RWPE1 (cell line): ENCODE data around the gene GPX2.

ENCODE experiments used
- CTCF ChIA-PET: fragments of 350-600 bp; sonication (Branson Sonifier 250); formaldehyde crosslinking; extraction: SDS; loops from one replicate; lab custom pipeline; 2021; lab: Yijun Ruan, JAX
- POLR2A ChIA-PET: fragments of 400-600 bp; formaldehyde crosslinking; extraction: SDS; loops from one replicate; lab custom pipeline; 2020; ENCODE audit warnings: antibody characterized with exemption; ENCODE audit not compliant: low non-redundant PET; lab: Yijun Ruan, JAX
- DNase-seq: peaks from one replicate; pipeline ENCODE4 v3.0.0; 2012; ENCODE audit warnings: low spot score
- H3K27ac ChIP-seq: fragments of 450-650 bp; 2 replicates; pipeline ENCODE4 v1.5.1; 2017
- TF ChIP-seq, protein P1 (sequence below): fragments of 450-650 bp; conservative IDR thresholded peaks from 2 replicates; pipeline ENCODE4 v1.5.1; 2017; ENCODE audit warnings: low read depth, mild to moderate bottlenecking

The GPX2 gene

DNA sequence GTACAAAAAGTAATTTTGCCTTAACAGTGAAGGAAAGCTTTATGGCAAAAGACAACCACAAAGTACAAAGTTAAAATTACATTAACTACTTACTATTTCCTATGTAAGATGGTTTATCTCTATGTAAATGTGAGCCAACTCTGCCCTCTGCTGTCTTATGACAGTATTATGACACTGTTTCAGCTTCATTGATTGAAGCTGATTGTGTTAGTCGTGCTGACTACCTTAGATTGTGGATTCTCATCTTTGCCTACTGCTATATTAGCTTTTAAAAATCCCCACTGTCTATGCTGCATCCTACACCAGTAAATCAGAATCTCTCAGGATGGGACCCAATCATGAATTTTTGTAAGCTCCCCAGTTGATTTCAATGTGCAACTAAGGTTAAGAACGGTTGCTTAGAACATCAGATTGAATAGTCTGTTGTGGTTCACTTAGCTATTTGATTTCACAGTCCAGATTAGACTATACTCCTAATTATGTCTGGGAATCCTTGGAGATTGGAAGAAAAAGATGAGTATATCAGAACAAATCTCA is 50.6 kb downstream of the GPX2 start:
- DNase-seq = peak; percentile 38
- ChIA-PET POLR2A (interaction anchor here (0.6 kb wide), 1 partner anchor 11 kb away, joined by 3 read pairs; no protein-coding TSS in a partner anchor), CTCF (interaction anchor here (0.6 to 3.2 kb wide), 18 partner anchors 8 to 1190 kb away, joined by 3 to 36 read pairs (median 3); partner anchors contain the start of gene SPTB)
- TF ChIP-seq, protein P1, sequence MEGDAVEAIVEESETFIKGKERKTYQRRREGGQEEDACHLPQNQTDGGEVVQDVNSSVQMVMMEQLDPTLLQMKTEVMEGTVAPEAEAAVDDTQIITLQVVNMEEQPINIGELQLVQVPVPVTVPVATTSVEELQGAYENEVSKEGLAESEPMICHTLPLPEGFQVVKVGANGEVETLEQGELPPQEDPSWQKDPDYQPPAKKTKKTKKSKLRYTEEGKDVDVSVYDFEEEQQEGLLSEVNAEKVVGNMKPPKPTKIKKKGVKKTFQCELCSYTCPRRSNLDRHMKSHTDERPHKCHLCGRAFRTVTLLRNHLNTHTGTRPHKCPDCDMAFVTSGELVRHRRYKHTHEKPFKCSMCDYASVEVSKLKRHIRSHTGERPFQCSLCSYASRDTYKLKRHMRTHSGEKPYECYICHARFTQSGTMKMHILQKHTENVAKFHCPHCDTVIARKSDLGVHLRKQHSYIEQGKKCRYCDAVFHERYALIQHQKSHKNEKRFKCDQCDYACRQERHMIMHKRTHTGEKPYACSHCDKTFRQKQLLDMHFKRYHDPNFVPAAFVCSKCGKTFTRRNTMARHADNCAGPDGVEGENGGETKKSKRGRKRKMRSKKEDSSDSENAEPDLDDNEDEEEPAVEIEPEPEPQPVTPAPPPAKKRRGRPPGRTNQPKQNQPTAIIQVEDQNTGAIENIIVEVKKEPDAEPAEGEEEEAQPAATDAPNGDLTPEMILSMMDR = peak; percentile 62
- no peak overlapping the region for H3K27ac ChIP-seq

DNA sequence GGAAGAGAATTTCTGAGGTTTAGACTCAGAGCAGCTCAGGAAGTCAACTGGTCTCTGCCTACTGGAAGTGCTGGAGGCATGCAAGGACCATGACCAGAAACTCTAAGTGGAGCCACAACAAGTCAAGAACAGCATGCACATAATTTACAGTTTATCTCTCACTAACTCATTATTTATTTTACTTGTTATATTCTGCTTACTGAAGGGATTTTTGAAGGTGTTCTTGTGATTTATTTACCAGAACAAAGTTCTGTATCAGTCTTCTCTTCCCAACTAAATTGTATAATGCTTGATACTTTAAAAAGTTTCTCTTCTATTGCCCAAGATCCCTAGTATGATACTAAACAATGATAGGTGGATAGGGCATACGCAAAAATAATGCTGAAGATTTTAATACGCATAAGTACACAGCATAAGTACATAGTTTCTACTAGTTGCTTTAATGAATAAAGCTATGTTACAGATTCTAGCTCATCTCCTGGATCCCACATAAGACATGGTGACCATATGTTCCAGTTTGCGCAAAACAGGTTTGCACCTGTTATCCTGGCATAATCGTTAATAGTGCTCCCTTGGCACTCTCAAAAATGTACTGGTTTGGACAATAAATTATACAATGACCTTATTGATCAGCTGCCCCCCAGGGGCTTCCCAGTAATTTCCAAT is 51.2 kb downstream of the GPX2 start:
- TF ChIP-seq, protein P1 = no peak
- H3K27ac ChIP-seq = no peak overlapping the region
- DNase-seq = no peak
- ChIA-PET POLR2A (no interaction called here), CTCF (interaction anchor here (0.5 to 3.2 kb wide), 14 partner anchors 9 to 375 kb away, joined by 3 to 36 read pairs (median 3); partner anchors contain the start of gene SPTB)

GRCh38 chr14:64889352-64889751 is 53.2 kb downstream of the GPX2 start:
- no peak for DNase-seq
- ChIA-PET CTCF (no interaction called here), POLR2A (no interaction called here)
- TF ChIP-seq, protein P1 = no peak
- no peak overlapping the region for H3K27ac ChIP-seq
